CD4-positive, alpha-beta T cell treated with Interleukin-21 for 1 hour (primary cell): ENCODE measurements around the gene CFDP1.

Experiments
- DNase-seq: peaks from one replicate; pipeline ENCODE4 v3.0.0-alpha.2; 2020

Gene CFDP1

GRCh38 chr16:75402821-75403475, 30.4 kb downstream of the CFDP1 start:
- peak; percentile 48 for DNase-seq

- no peak for DNase-seq
Measured at GRCh38 chr16:75402159-75402820, 31.0 kb downstream of the CFDP1 start.

DNA sequence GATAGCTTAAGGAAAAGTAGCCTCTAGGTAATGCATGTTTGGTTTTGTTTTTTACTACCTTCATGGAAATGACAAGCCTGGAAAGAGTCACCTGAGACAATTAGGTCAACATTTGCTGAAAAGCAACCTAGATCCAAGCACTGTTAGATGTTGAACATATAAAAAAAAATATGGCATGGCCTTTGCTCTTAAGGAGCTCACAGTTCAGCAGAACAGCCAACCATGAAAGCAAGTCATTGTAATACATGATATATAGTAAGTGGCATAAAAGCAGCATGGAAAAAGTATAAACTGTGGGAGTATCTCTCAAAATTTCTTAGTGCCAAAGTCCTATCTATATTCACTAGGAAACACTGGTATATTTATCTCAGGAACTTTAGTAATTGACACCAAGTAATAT, 31.6 kb downstream of the CFDP1 start:
- no peak for DNase-seq

- DNase-seq = no peak
Measured at GRCh38 chr16:75398333-75398732, 35.0 kb downstream of the CFDP1 start.

DNA sequence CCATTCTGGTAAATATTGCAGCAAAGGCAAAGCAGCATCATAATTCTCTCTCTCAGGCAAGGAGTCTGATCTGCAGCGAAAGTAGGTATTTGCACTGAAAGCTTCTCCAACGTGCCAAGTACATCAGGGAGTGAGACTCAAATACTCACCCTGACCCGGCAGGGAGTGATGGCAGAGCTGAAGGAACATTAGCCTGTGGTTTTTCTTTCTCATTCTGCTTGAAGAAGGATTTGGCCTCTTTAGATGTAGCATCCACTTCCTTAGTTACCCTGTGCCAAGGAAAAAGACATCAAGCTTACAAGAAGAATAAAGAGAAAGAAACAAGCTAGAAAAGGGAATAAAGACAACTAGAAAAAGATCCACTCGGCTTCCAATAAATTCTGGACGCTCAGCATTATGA, 38.4 kb downstream of the CFDP1 start:
- no peak for DNase-seq

DNA sequence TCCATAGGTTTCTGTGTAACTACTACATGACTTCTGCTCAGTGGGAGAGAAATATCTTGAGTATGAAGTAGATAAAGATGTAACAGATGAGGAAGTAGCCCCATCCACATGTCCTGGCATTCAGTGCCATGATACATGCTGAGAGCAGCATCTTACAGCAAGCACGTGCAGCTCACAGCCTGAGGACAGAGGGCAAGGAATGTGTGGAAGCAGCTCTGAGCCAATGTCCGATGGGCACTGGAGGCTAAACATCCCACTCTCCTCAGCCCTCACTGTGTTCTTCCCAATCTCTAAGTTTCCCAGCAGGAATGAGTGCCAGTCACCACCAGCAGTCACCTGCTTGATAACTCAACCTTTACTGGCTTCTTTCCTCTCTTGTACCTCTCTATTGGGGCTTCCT, 40.4 kb downstream of the CFDP1 start:
- DNase-seq = no peak

DNA sequence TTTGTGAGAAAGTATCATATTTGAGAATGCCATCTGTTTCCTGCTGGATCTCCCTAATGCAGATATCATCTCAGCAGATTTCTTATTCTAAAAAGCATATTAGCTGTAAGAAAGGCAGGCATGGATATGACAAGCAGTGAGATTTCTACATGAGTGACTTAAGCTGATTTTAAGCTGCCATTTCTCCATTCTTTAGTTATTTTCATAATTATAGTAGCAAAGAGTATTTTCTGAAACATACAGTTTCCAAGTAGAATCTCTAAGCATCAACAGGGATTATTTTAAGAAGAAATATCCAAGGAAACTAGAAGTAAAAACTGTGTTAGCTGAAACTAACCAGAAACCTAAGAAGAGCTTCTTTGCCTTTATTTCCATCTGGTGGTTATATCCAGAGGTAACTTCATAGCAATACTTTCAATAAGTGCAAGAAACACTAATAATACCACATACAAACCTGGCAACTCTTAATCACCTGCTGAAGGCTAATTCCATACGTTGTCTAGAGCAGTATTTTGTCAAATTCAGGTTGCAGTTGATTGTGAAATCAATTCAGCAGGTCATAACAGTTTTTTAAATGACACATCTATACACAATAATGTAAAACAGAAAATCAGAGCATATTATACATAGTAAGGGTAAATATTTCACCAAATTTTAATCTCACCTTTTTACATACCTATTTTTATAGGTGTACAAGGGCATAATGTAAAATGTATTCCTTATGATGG, 42.2 kb downstream of the CFDP1 start:
- no peak for DNase-seq

GRCh38 chr16:75389096-75389690, 44.1 kb downstream of the CFDP1 start:
- DNase-seq = no peak

GRCh38 chr16:75387951-75388350, 45.4 kb downstream of the CFDP1 start:
- no peak for DNase-seq

DNA sequence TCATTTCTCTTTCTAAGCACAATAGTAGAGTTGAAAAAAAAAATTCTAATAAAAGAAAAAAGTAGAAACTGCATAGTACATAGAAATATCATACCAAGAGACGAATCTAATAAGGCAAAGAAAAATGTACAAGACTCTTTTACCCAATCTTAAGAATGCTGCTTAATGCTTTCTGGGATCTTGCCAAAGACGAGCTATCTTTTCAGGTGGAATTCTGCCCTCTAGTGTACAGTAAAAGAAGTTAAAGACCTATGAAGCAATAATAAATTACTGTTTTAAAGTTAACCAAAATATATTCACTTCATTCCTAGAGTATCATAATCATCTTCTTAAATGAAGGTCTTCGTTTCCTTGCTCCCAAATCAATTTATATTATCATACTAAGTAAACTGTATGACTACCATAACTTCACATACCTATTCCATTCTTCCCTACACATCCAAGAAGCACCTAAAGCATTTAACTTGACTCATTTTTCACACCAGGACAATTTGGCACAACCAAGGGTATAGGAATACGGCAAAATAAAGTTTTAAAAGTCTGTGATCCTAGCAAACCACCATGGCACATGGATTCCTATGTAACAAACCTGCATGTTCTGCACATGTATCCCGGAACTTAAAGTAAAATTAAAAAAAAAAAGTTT, 47.7 kb downstream of the CFDP1 start:
- peak; percentile 63 for DNase-seq

GRCh38 chr16:75383141-75383540, 50.2 kb downstream of the CFDP1 start:
- DNase-seq = no peak

DNA sequence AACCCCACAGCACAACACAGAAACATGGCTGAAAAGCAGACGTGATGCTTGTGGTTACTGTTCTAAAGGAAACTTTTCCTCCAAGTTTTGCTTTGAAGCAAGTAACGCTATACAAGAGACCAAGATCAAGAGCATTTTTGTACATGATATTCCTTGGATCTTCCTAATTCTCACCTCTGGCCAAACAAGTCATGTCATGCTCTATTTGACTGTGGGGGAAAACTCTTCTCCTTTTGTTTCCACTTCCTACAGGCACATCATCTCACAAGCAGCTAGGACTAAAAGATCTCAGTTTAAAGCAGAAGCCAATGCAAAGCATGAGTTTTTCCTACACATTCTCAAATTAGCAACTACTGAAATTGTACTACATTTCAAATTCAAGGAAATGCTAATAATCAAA, 50.7 kb downstream of the CFDP1 start:
- no peak for DNase-seq

GRCh38 chr16:75380870-75381269, 52.4 kb downstream of the CFDP1 start:
- DNase-seq = no peak

DNA sequence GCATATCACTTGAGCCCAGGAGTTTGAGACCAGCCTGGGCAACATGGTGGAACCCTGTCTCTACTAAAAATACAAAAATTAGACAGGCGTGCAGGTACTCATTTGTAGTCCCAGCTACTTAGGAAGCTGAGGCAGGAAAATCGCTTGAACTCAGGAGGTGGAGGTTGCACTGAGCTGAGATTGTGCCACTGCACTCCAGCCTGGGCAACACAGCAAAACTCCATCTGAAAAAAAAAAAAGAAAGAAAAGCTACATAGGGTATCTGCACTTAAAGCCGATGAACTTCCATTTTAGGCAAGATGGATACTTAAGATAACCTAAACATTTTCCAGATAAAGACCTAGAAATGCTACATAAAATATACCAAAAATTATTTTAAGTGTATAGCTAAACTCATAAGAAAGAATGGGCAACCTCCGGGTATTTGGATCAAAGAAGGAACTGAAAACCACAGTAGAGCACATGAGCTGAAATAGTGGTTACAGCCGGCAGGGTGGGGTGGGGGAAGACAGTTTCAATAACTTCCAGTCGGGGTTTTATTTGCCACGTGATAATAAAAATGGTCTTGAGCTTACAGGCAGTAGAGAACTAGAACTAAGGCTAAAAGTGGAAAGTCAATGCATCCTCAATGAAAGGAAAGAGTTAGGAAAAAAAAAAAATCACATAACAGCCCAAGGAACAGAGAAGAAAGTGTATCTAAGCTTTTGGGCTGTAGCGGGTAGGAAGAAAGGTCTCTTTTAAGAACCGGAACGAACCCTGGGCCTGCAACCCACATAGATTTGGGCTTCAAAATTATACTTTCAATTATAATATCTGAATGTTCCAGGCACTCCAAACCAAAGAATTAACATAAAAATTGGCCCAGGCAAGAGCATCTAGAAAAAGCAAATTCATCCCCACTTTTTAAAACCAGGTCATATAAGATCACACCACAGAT, 53.1 kb downstream of the CFDP1 start:
- peak; percentile 57 for DNase-seq

DNA sequence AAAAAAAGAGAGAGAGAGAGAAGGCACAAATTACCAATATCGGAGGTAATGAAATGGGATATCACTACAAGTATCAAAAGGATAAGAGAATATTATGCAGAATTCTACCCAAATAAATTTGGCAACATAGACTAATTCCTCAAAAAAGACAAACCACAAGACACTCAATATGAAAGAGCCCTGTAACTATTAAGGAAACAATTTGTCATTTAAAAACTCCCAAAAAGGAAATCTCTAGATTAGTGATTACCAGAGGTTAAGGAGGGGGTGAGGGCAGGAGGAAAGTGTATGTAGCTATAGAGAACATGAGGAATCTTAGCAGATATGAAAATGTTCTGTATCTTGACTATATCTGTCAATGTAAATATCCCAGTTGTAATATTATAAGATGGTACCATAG, 54.0 kb downstream of the CFDP1 start:
- no peak for DNase-seq

DNA sequence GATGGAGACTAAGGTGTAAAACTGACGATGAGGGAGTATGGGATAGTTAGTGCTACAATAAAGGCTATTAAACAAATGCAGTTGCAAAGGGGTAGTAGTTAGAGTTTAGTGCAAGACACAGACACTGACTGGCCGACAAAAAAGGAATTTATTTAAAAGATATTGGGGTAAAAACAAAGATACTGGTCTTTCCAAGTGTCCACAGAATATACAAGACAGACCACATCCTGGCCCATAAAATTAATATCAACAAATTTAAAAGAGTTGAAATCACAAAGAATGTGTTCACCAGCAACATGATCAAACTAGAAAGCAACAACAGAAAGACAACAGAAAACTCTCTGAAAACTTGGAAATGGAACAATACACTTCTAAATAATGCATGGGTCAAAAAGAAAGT, 54.7 kb downstream of the CFDP1 start:
- DNase-seq = no peak

GRCh38 chr16:75377729-75378386, 55.4 kb downstream of the CFDP1 start:
- no peak for DNase-seq

- DNase-seq = no peak
Measured at GRCh38 chr16:75376475-75377161, 56.7 kb downstream of the CFDP1 start.

DNA sequence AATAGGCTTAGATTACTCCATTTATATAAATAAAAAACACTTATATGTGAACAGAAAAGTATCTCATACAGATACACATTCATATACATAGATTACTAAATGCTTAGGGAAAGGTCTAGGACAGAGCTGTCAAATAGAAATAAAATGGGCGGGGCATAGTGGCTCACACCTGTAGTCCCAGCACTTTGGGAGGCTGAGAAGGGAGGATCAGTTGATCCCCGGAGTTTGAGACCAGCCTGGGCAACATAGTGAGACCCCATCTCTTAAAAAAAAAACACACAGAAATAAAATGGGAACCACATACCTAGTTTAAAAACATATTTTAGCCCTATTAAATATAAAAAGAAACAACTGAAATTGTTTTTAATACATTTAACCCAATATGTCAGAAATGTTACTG, 58.9 kb downstream of the CFDP1 start:
- DNase-seq = no peak

- DNase-seq = no peak
Measured at GRCh38 chr16:75372236-75372856, 61.0 kb downstream of the CFDP1 start.

- no peak for DNase-seq
Measured at GRCh38 chr16:75371171-75371570, 62.1 kb downstream of the CFDP1 start.
